Gastroesophageal sphincter (tissue), 3 donors: ENCODE measurements around the gene C5AR1.

Source experiments
- CTCF ChIP-seq, 4 experiments: fragments of 200-600 bp in 2 of 4; fragments of 450-650 bp in 2 of 4; sonication (generic) in 1 of 4; IDR thresholded peaks; one replicate each; pipeline ENCODE4 v1.5.1; 2017 to 2019; ENCODE audit warnings: antibody characterized with exemption in 4 of 4, mild to moderate bottlenecking in 2 of 4, moderate library complexity in 2 of 4
- POLR2A ChIP-seq, 2 donors: fragments of 450-650 bp; IDR thresholded peaks; one replicate each; pipeline ENCODE4 v1.6.1; 2017; ENCODE audit warnings: antibody characterized with exemption in 2 of 2, mild to moderate bottlenecking in 2 of 2, moderate library complexity in 1 of 2
- POLR2AphosphoS5 ChIP-seq: sonication (generic); formaldehyde crosslinking; IDR thresholded peaks from one replicate; pipeline ENCODE4 v1.6.1; 2017; ENCODE audit warnings: antibody characterized with exemption

DNA sequence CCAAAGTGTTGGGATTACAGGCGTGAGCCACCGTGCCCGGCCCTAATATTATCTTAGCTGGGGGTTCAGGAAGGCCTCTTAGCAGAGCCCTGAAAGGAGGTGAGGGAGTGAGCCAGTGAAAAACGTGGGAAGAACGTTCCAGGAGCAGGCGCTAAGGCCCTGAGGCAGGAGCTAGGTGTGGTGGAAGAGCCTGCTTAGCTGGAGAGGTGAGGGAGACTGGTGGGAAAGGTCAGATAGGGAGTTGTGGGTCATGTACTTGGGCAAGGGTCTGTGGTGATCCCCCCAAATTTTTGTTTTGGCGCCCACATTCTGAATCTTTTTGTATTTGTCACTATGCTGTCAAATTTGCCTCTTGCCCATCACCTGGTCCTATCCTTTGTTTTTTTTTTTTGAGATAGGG is 40.1 kb upstream of the C5AR1 start:
- TF ChIP-seq CTCF (IDR thresholded peaks at IDR 0.05) (no peak), POLR2A (IDR thresholded peaks at IDR 0.05) (no peak), POLR2AphosphoS5 (no peak)
